Measurements from ENCODE around the gene CPVL. TPM values are rescaled to one million over a fixed set of nuclear protein-coding genes. Genes with fewer than 3 reads are reported as not detected.

The CPVL gene
- total RNA-seq: 30.6 and 49.5 TPM in 2 replicates
- 75.3 and 95.2 TPM in 2 replicates for polyA plus RNA-seq

- peaks cover 16% of the 10 kb centered on the region for H3K4me1 ChIP-seq (ENCODE audit: low read depth)
- H3K36me3 ChIP-seq: no peaks in the 10 kb centered on the region
- peaks cover 14% of the 10 kb centered on the region for H3K27me3 ChIP-seq
- no peaks in the 10 kb centered on the region for H3K9me3 ChIP-seq (ENCODE audit: low read depth)
- H3K4me3 ChIP-seq: peak within 1 kb of the TSS; percentile 45
- H3K27ac ChIP-seq: peak within 1 kb of the TSS; percentile 31
- DNase-seq (ENCODE audit: low read depth in 1 of 2, low spot score in 1 of 2): peak in 1 of 2 donors; percentile 77
- TF ChIP-seq CTCF (IDR thresholded peaks at IDR 0.05; ENCODE audit: low read depth, low read length): no peak
These were observed at the start of gene CPVL for GRCh38 chr7:29146057-29146706. Gene CPVL, minus strand, starts transcription at chr7:29146537. Its CDS starts 25,476 bp downstream, at chr7:29121061.

DNA sequence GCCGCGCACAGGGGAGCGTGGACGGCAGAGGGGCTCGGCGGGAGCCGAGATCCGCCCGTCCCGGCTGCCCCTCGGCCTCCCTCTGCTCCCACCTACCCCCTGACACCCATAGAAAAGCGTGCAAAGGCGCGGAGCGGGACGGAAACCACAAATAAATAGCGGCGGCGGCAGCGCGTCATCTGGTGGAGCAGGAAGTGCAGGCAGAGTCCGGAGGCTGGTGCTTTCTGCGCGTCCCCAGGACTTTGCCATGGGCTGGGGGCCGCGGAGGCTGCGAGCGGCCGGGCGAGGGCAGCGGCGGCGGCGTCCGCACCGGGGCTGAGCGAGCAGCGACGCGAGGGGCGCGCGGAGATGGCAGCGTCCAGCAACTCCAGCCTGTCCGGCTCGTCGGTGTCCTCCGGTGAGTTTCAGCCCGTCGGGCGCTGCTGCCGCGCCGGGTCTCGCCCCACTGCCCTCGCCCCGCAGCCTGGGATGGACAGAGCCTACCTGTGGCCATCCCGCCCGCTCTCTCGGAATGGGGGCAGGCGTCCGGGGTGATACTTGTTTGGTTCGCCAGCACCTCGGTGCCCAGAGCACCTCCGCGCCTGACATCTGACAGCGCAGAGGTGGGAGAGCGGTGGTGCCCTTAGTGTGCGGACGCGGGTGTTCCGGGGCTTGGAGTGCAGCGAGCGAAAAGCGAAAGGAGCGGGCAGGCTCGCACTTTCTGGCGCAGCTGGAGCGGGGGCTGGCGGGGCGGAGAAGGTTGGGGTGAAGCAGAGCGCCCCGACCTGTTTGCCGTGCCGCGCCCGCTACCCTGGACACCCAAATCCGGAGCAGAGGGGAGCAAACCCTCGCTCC lies 48.5 kb upstream of the CPVL start, which contains the start of gene CHN2:
Gene CHN2 (plus strand): TSS at position 182 of the 834 bp plus-strand sequence.
- no peaks in the 10 kb centered on the region for H3K4me1 ChIP-seq (ENCODE audit: low read depth)
- H3K4me3 ChIP-seq: peak within 1 kb of the TSS; percentile 59
- H3K27ac ChIP-seq: no peak within 1 kb of the TSS
- peaks cover 80% of the 10 kb centered on the region for H3K27me3 ChIP-seq
- H3K9me3 ChIP-seq (ENCODE audit: low read depth): no peaks in the 10 kb centered on the region
- no peaks in the 10 kb centered on the region for H3K36me3 ChIP-seq
- TF ChIP-seq CTCF (IDR thresholded peaks at IDR 0.05; ENCODE audit: low read depth, low read length): no peak
- DNase-seq (ENCODE audit: low read depth in 1 of 2, low spot score in 1 of 2): peak; percentile 30 to 73

- H3K27ac ChIP-seq: no peak overlapping the region
- TF ChIP-seq CTCF (IDR thresholded peaks at IDR 0.05; ENCODE audit: low read depth, low read length): no peak
- peaks cover 81% of the 10 kb centered on the region for H3K27me3 ChIP-seq
These were observed 47.9 kb upstream of the CPVL start for GRCh38 chr7:29194206-29194593.

DNA sequence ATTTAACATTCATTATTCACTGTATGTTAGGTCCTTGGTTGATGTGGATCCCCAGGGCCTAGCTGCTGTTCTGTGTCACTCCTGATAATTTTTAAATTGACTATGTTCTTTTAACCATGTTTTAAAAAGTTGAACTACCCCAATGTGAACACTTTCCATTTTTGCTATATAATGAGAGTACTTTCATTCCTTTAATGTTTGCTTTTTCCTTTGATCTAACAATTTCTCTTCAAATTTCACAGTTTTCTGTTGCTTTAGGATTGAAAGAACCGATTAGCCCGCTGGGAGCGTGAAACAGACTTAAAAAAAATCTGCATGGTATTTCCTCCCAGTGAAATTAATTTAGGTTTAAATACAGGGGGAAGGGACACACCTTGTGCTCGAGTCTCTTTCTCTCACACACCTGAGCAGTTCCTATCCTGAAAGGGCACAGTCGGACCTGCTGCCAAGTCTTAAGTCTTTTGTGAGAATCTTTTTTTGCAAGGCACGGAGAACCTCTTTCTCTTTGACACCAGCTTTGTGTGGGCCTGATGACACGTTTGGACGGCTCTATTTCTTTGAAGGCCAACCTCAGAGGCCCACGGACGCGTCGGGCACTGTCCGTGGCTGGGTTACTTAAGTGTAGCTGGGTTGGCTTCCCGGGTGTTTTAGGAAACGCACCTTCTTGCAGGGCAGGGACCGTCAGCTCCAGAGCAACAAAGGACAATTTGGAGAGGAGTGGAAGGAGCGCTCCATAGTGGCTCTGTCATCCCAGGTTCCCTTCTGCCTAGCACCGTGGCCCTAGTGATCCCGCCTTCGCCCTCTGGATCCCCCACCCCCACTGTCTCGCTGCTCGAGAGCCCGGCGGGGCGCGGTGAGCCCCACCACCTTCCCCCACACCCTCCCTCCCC lies 47.2 kb upstream of the CPVL start:
- no peak for DNase-seq (ENCODE audit: low read depth in 1 of 2, low spot score in 1 of 2)
- Histone ChIP-seq H3K36me3 (no peaks in the 10 kb centered on the region), H3K27ac (no peak overlapping the region), H3K9me3 (ENCODE audit: low read depth) (no peaks in the 10 kb centered on the region), H3K27me3 (peaks cover 81% of the 10 kb centered on the region), H3K4me3 (peak overlapping the region; percentile 59), H3K4me1 (ENCODE audit: low read depth) (no peaks in the 10 kb centered on the region)
- TF ChIP-seq CTCF (IDR thresholded peaks at IDR 0.05; ENCODE audit: low read depth, low read length): no peak

More at GRCh38 chr7:29194206-29194593, 47.9 kb upstream of the CPVL start:
- H3K4me3 ChIP-seq: peak overlapping the region; percentile 59
- H3K9me3 ChIP-seq (ENCODE audit: low read depth): no peaks in the 10 kb centered on the region
- no peaks in the 10 kb centered on the region for H3K4me1 ChIP-seq (ENCODE audit: low read depth)
- peak; percentile 11 to 42 for DNase-seq (ENCODE audit: low read depth in 1 of 2, low spot score in 1 of 2)
- no peaks in the 10 kb centered on the region for H3K36me3 ChIP-seq

DNA sequence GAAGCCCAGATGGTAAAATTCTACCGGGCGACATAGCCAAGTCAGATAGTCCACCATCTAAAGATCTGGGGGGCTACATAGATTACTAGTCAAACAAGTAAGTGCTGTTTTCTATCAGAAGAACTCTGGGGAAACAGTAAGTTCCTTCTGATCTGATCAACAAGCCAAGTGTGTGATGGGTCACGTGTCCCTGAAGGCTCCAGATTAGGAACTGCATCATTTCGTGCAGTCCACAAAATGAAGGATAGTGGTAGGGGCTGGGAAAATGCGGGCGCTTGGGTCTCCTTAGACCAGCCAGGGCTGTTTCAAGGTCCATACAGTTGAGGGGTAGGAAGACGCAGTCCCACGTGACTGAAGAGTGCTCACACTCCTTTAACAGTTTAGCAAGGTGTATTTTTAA lies 46.5 kb upstream of the CPVL start:
- Histone ChIP-seq H3K36me3 (no peaks in the 10 kb centered on the region), H3K27ac (no peak overlapping the region), H3K27me3 (peaks cover 76% of the 10 kb centered on the region), H3K9me3 (ENCODE audit: low read depth) (no peaks in the 10 kb centered on the region), H3K4me1 (ENCODE audit: low read depth) (no peaks in the 10 kb centered on the region), H3K4me3 (no peak overlapping the region)
- no peak for DNase-seq (ENCODE audit: low read depth in 1 of 2, low spot score in 1 of 2)
- TF ChIP-seq CTCF (IDR thresholded peaks at IDR 0.05; ENCODE audit: low read depth, low read length): no peak

Measured in cardiac muscle cell (in vitro differentiated cells and primary cell).